Neural progenitor cell (in vitro differentiated cells): ENCODE measurements around the gene ADAMTS12. TPM values are rescaled to one million over a fixed set of nuclear protein-coding genes. Genes with fewer than 3 reads are reported as not detected.
A peak's percentile ranks its signal among the peaks of the same experiment; 100 is the strongest.

Experiments used
- DNase-seq: peaks from one replicate; pipeline ENCODE4 v3.0.0-alpha.2; 2016; ENCODE audit warnings: low spot score
- H2AFZ ChIP-seq: fragments of 200-600 bp; sonication (generic); replicated peaks from 2 replicates; pipeline ENCODE4 v1.6.1; 2016; ENCODE audit warnings: antibody characterized with exemption
- H3F3A ChIP-seq: fragments of 200-600 bp; sonication (generic); 2 replicates; pipeline ENCODE4 v1.6.1; 2016; ENCODE audit warnings: antibody characterized with exemption, low read depth
- H3K27ac ChIP-seq: fragments of 200-600 bp; sonication (generic); 2 replicates; pipeline ENCODE4 v1.5.1; 2016; ENCODE audit warnings: mild to moderate bottlenecking
- H3K27me3 ChIP-seq: fragments of 200-600 bp; sonication (generic); 2 replicates; pipeline ENCODE4 v1.6.1; 2016; ENCODE audit warnings: mild to moderate bottlenecking, moderate library complexity
- H3K36me3 ChIP-seq: fragments of 200-600 bp; sonication (generic); 2 replicates; pipeline ENCODE4 v1.5.1; 2016
- H3K4me1 ChIP-seq: fragments of 200-600 bp; sonication (generic); 2 replicates; pipeline ENCODE4 v1.6.1; 2016; ENCODE audit warnings: mixed run types
- H3K4me2 ChIP-seq: fragments of 200-600 bp; sonication (generic); 2 replicates; pipeline ENCODE4 v1.6.1; 2016
- H3K4me3 ChIP-seq: fragments of 200-600 bp; sonication (generic); 2 replicates; pipeline ENCODE4 v1.5.1; 2016
- H3K79me2 ChIP-seq: fragments of 200-600 bp; sonication (generic); 2 replicates; pipeline ENCODE4 v1.6.1; 2016; ENCODE audit warnings: low read depth
- H3K9ac ChIP-seq: fragments of 200-600 bp; sonication (generic); 2 replicates; pipeline ENCODE4 v1.6.1; 2016
- H3K9me3 ChIP-seq: fragments of 200-600 bp; sonication (generic); 2 replicates; pipeline ENCODE4 v1.5.1; 2016; ENCODE audit warnings: low read depth
- H4K20me1 ChIP-seq: fragments of 200-600 bp; sonication (generic); 2 replicates; pipeline ENCODE4 v1.6.1; 2016; ENCODE audit warnings: low read depth
- H3K27ac Mint-ChIP-seq: 3 replicates; pipeline ENCODE4 v1.8.0; 2021; ENCODE audit warnings: mixed read lengths
- H3K27me3 Mint-ChIP-seq: 2 replicates; pipeline ENCODE4 v1.8.0; 2022; ENCODE audit warnings: low read depth, mild to moderate bottlenecking, inconsistent platforms, moderate library complexity, mixed read lengths; ENCODE audit not compliant: insufficient read depth
- H3K36me3 Mint-ChIP-seq: 3 replicates; pipeline ENCODE4 v1.8.0; 2021; ENCODE audit warnings: mixed read lengths
- H3K4me1 Mint-ChIP-seq: 3 replicates; pipeline ENCODE4 v1.8.0; 2021; ENCODE audit warnings: mixed read lengths
- H3K4me3 Mint-ChIP-seq: 3 replicates; pipeline ENCODE4 v1.8.0; 2021; ENCODE audit warnings: mild to moderate bottlenecking, moderate library complexity, mixed read lengths
- H3K9me3 Mint-ChIP-seq: 3 replicates; pipeline ENCODE4 v1.8.0; 2020; ENCODE audit warnings: mixed read lengths
- CTCF ChIP-seq: fragments of 200-600 bp; sonication (generic); IDR thresholded peaks from 2 replicates; pipeline ENCODE4 v1.5.1; 2017; ENCODE audit warnings: antibody characterized with exemption, mild to moderate bottlenecking
- EZH2 ChIP-seq: fragments of 200-600 bp; sonication (generic); IDR thresholded peaks from 2 replicates; pipeline ENCODE4 v1.6.1; 2017; ENCODE audit warnings: antibody characterized with exemption, mild to moderate bottlenecking, moderate library complexity
- EZH2phosphoT487 ChIP-seq: fragments of 200-600 bp; sonication (generic); IDR thresholded peaks from 2 replicates; pipeline ENCODE4 v1.6.1; 2017; ENCODE audit warnings: antibody characterized with exemption
- total RNA-seq: library from RNA; depleted of rRNA; stranded (reverse); fragments of >200 nt; gene quantifications from 2 replicates; pipeline ENCODE4 v1.2.3, GENCODE V29; 2015; ENCODE audit warnings: low replicate concordance

The ADAMTS12 gene
- total RNA-seq, 1 donor from 2014 or later, result 15.6 TPM

GRCh38 chr5:33890131-33891032 is 1.4 kb downstream of the ADAMTS12 start:
- peaks cover 6% of the 10 kb centered on the region for H3K27me3 Mint-ChIP-seq
- peaks cover 35% of the 10 kb centered on the region for H3K4me1 Mint-ChIP-seq
- Histone ChIP-seq H4K20me1 (no peaks in the 10 kb centered on the region), H3K9me3 (no peaks in the 10 kb centered on the region), H3K4me1 (peaks cover 43% of the 10 kb centered on the region), H3K79me2 (peaks cover 61% of the 10 kb centered on the region), H3F3A (peaks cover 36% of the 10 kb centered on the region), H3K36me3 (no peaks in the 10 kb centered on the region), H2AFZ (peak overlapping the region; percentile 47), H3K27me3 (no peaks in the 10 kb centered on the region), H3K27ac (peak overlapping the region; percentile 61), H3K4me2 (peak overlapping the region; percentile 93), H3K9ac (no peak overlapping the region), H3K4me3 (peak overlapping the region; percentile 61)
- H3K4me3 Mint-ChIP-seq, result peak overlapping the region; percentile 93
- DNase-seq, result peak; percentile 46
- no peaks in the 10 kb centered on the region for H3K36me3 Mint-ChIP-seq
- no peak overlapping the region for H3K27ac Mint-ChIP-seq
- no peak for TF ChIP-seq EZH2phosphoT487
- H3K9me3 Mint-ChIP-seq, result no peaks in the 10 kb centered on the region

- Histone ChIP-seq H3K9ac (no peak overlapping the region), H3K9me3 (no peaks in the 10 kb centered on the region), H3K27me3 (no peaks in the 10 kb centered on the region), H3K4me2 (no peak overlapping the region), H3K4me1 (peaks cover 54% of the 10 kb centered on the region), H3K79me2 (peaks cover 79% of the 10 kb centered on the region), H3K36me3 (no peaks in the 10 kb centered on the region), H2AFZ (no peak overlapping the region), H3K27ac (no peak overlapping the region), H4K20me1 (no peaks in the 10 kb centered on the region), H3F3A (peaks cover 36% of the 10 kb centered on the region), H3K4me3 (no peak overlapping the region)
- Mint-ChIP-seq H3K27me3 (peaks cover 3% of the 10 kb centered on the region), H3K4me3 (no peak overlapping the region), H3K9me3 (no peaks in the 10 kb centered on the region), H3K4me1 (peaks cover 38% of the 10 kb centered on the region), H3K27ac (no peak overlapping the region), H3K36me3 (no peaks in the 10 kb centered on the region)
- no peak for DNase-seq
- TF ChIP-seq EZH2phosphoT487 (no peak), EZH2 (no peak), CTCF (no peak)
These were observed 3.2 kb downstream of the ADAMTS12 start for GRCh38 chr5:33888587-33888986.

GRCh38 chr5:33887268-33887667 is 4.5 kb downstream of the ADAMTS12 start:
- Histone ChIP-seq H3K9ac (no peak overlapping the region), H3K9me3 (no peaks in the 10 kb centered on the region), H3K27me3 (no peaks in the 10 kb centered on the region), H3K79me2 (peaks cover 92% of the 10 kb centered on the region), H4K20me1 (no peaks in the 10 kb centered on the region), H3K4me3 (no peak overlapping the region), H3F3A (peaks cover 24% of the 10 kb centered on the region), H3K4me1 (peaks cover 50% of the 10 kb centered on the region), H3K27ac (no peak overlapping the region), H3K4me2 (no peak overlapping the region), H3K36me3 (no peaks in the 10 kb centered on the region), H2AFZ (no peak overlapping the region)
- peaks cover 2% of the 10 kb centered on the region for H3K27me3 Mint-ChIP-seq
- TF ChIP-seq CTCF, result no peak
- no peak for TF ChIP-seq EZH2
- no peaks in the 10 kb centered on the region for H3K9me3 Mint-ChIP-seq
- H3K27ac Mint-ChIP-seq, result no peak overlapping the region
- peaks cover 2% of the 10 kb centered on the region for H3K36me3 Mint-ChIP-seq
- H3K4me1 Mint-ChIP-seq, result peaks cover 31% of the 10 kb centered on the region
- no peak overlapping the region for H3K4me3 Mint-ChIP-seq
- no peak for DNase-seq

- Histone ChIP-seq H3K36me3 (no peaks in the 10 kb centered on the region), H3K9me3 (no peaks in the 10 kb centered on the region), H2AFZ (no peak overlapping the region), H3K4me1 (peaks cover 46% of the 10 kb centered on the region), H3F3A (peaks cover 16% of the 10 kb centered on the region), H3K27me3 (no peaks in the 10 kb centered on the region), H4K20me1 (no peaks in the 10 kb centered on the region), H3K4me2 (peak overlapping the region; percentile 36), H3K9ac (no peak overlapping the region), H3K27ac (no peak overlapping the region), H3K79me2 (peaks cover 97% of the 10 kb centered on the region), H3K4me3 (no peak overlapping the region)
- Mint-ChIP-seq H3K27me3 (peaks cover 2% of the 10 kb centered on the region), H3K4me3 (no peak overlapping the region), H3K4me1 (peaks cover 28% of the 10 kb centered on the region), H3K9me3 (no peaks in the 10 kb centered on the region), H3K36me3 (peaks cover 5% of the 10 kb centered on the region), H3K27ac (no peak overlapping the region)
- DNase-seq, result no peak
- TF ChIP-seq CTCF (no peak), EZH2 (no peak), EZH2phosphoT487 (no peak)
These were observed 5.5 kb downstream of the ADAMTS12 start for GRCh38 chr5:33886283-33886682.
